ENCODE measurements around the gene TOGARAM1. TPM values are rescaled to one million over a fixed set of nuclear protein-coding genes. Genes with fewer than 3 reads are reported as not detected.

The TOGARAM1 gene
- total RNA-seq, 4 donors from 2014 or later = 16.3 to 33.3 (median 21.0) TPM

DNA sequence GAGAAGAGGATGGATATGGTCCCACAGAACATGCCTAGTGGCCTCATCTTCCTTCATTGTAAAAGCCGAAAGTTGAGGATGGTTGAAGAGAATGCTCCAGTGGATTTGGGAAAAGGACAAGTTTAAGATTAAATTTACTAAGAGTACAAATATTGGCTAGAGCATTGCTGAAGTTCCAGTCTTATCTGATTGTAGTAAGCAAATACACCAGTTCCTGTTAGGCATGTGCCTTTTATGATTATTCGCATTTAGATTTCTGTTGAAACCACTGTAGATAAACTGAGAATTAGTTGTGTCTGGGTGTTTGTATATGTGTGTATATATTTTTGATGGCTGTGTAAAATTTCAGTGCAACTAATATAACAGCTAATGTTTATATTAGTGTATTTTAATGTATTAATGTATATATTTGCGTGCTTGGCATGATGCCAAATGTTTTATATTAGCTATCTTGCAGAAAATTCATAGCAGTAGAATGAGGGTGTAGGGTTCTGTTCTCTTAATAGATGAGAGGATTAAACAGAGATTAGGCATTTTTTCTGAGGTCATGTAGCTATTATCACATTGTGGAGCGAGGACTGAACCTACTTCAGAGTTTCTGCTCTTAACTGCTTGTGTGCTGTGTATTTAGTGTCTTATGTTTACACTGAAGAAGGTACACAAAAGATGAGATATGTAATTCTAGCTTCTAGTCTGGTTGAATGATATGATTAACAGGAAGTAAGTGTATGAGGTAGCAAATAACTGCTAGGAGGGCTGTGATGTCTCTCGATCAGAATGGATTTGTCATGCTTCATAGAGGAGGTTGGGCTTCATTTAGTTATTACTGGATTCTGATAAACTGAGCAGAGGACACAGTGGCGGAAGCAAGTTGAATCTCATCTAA lies 151.1 kb downstream of the TOGARAM1 start:
- TF ChIP-seq, protein P1, sequence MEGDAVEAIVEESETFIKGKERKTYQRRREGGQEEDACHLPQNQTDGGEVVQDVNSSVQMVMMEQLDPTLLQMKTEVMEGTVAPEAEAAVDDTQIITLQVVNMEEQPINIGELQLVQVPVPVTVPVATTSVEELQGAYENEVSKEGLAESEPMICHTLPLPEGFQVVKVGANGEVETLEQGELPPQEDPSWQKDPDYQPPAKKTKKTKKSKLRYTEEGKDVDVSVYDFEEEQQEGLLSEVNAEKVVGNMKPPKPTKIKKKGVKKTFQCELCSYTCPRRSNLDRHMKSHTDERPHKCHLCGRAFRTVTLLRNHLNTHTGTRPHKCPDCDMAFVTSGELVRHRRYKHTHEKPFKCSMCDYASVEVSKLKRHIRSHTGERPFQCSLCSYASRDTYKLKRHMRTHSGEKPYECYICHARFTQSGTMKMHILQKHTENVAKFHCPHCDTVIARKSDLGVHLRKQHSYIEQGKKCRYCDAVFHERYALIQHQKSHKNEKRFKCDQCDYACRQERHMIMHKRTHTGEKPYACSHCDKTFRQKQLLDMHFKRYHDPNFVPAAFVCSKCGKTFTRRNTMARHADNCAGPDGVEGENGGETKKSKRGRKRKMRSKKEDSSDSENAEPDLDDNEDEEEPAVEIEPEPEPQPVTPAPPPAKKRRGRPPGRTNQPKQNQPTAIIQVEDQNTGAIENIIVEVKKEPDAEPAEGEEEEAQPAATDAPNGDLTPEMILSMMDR (IDR thresholded peaks at IDR 0.05; ENCODE audit: low read depth) = no peak

DNA sequence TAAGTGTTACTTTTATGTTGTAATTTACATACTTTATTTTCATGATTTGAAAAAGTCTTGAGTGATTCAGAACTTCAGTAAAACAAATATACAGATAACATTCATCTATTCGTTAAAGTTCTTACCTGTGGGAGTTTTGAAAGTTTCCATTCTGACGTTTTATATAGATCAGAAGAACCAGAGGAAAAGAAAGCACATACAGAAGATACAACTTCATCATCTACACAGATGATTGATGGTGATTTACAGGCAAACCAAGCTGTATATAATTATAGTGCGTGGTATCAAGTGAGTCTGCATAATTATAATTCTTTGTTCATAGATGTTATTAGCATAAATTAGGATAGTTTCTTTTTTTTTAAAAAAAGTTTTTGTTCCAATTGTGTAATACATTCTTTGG lies 152.3 kb downstream of the TOGARAM1 start:
- TF ChIP-seq, protein P1 (IDR thresholded peaks at IDR 0.05; ENCODE audit: low read depth) = no peak

DNA sequence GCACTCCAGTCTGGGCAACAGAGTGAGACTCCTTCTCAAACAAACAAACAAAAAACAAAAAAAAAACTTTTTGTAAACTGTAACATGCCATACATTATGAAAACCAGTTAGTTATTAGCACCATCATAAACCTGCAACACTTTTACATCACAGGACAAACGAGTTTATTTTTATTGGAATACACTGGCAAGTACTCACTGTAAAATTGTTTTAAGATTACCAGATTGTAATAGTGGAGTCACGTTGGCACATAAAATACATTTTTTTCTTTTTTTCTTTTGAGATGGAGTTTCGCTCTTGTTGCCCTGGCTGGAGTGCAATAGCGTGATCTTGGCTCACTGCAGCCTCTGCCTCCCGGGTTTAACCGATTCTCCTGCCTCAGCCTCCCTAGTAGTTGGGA lies 156.6 kb downstream of the TOGARAM1 start:
- TF ChIP-seq, protein P1 (IDR thresholded peaks at IDR 0.05; ENCODE audit: low read depth) = no peak

DNA sequence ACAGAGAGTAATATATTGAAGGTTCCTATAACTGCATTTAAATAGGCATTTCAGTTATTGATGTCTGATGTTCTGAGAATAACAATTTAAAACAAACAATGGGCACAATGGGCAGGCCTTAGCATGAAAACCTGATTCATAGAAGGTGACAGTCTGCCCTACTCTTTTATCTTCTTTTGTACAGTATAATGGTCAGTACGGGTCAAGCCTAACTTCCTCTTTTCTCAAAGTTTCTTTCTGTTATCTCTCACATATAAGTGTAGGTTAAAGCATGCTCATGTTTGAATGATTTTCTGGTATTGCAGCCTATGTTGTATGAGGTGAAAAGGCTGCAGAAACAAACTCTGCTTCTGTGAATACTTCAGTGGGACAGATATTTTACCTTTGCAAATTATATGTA lies 158.1 kb downstream of the TOGARAM1 start:
- TF ChIP-seq, protein P1 (IDR thresholded peaks at IDR 0.05; ENCODE audit: low read depth) = no peak

DNA sequence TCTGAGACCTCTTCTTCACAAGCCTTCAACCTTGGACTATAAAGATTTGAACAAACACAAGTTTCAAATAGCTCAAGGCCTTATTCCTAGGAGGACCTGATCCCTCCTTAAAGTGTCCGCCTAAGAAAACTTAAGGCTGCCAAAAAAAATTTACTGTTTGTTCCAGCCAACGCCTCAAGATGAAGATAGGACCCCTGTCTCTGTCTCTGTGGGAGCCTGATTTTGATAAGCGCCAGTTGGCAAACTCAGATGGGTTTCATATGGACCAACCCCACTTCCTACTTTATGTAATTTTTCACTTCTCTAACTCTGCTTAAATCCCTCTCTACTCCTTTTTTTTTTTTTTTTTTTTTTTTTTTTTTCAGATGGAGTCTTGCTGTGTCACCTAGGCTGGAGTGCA lies 161.3 kb downstream of the TOGARAM1 start:
- TF ChIP-seq, protein P1 (IDR thresholded peaks at IDR 0.05; ENCODE audit: low read depth) = no peak

Small RNAs within 50 kb of the gene (small RNA-seq; reads per million reads assigned to genes)
- gene RF00151 (not detected), gene SNORD127 (9,621 reads per million, percentile 100 among the genes with 10 or more reads in this experiment)

Other genes starting within 250 kb of the TOGARAM1 start
- 10 to 100 TPM in 3 of 4 donors, 1 to 10 TPM in 1; 8.7 to 14.0 (median 12.9) TPM for gene KLHL28, start 243 bp upstream of the TOGARAM1 start, total RNA-seq
- 10 to 100 TPM; 25.1 to 37.7 (median 36.3) TPM for gene PRPF39, start 121.9 kb downstream of the TOGARAM1 start, total RNA-seq
- gene FKBP3, start 172.3 kb downstream of the TOGARAM1 start, total RNA-seq = 10 to 100 TPM; 29.3 to 53.5 (median 32.0) TPM
- 10 to 100 TPM in 2 of 4 donors, 1 to 10 TPM in 2; 5.3 to 11.0 (median 8.4) TPM for gene FANCM, start 173.7 kb downstream of the TOGARAM1 start, total RNA-seq